H9 (cell line): ENCODE data around the gene FAM180A. TPM values are rescaled to one million over a fixed set of nuclear protein-coding genes. Genes with fewer than 3 reads are reported as not detected.
A peak's percentile ranks its signal among the peaks of the same experiment; 100 is the strongest.

Source experiments
- DNase-seq: peaks from one replicate; pipeline ENCODE4 v3.0.0-alpha.2; 2017
- H2AFZ ChIP-seq: one replicate; pipeline ENCODE4 v1.6.1; 2013; ENCODE audit warnings: mild to moderate bottlenecking, low read length, control low read depth, moderate library complexity
- H2AK5ac ChIP-seq: 2 replicates; pipeline ENCODE4 v1.6.1; 2013; ENCODE audit warnings: low read length, control low read depth, mixed read lengths; ENCODE audit not compliant: insufficient read length
- H2BK120ac ChIP-seq: one replicate; pipeline ENCODE4 v1.6.1; 2013; ENCODE audit warnings: low read depth, mild to moderate bottlenecking, low read length, control low read depth, inconsistent platforms; ENCODE audit not compliant: poor library complexity, severe bottlenecking
- H2BK12ac ChIP-seq: 2 replicates; pipeline ENCODE4 v1.6.1; 2013; ENCODE audit warnings: low read length, control low read depth, mixed read lengths, low read depth; ENCODE audit not compliant: insufficient read length
- H2BK15ac ChIP-seq: 2 replicates; pipeline ENCODE4 v1.6.1; 2013; ENCODE audit warnings: low read depth, low read length, control low read depth
- H2BK20ac ChIP-seq: one replicate; pipeline ENCODE4 v1.6.1; 2013; ENCODE audit warnings: low read depth, mild to moderate bottlenecking, low read length, control low read depth, inconsistent platforms; ENCODE audit not compliant: poor library complexity, severe bottlenecking
- H2BK5ac ChIP-seq: 2 replicates; pipeline ENCODE4 v1.6.1; 2013; ENCODE audit warnings: low read length, control low read depth, mixed read lengths; ENCODE audit not compliant: insufficient read length
- H3K14ac ChIP-seq: 2 replicates; pipeline ENCODE4 v1.6.1; 2013; ENCODE audit warnings: low read length, control low read depth; ENCODE audit not compliant: insufficient read depth
- H3K18ac ChIP-seq: 2 replicates; pipeline ENCODE4 v1.6.1; 2013; ENCODE audit warnings: low read depth, mild to moderate bottlenecking, mixed read lengths, low read length, control low read depth; ENCODE audit not compliant: insufficient read length
- H3K23ac ChIP-seq: 2 replicates; pipeline ENCODE4 v1.6.1; 2013; ENCODE audit warnings: low read length, control low read depth, mixed read lengths, low read depth; ENCODE audit not compliant: insufficient read length
- H3K23me2 ChIP-seq: 2 replicates; pipeline ENCODE4 v1.6.1; 2013; ENCODE audit warnings: low read depth, mild to moderate bottlenecking, mixed read lengths, low read length, control low read depth; ENCODE audit not compliant: insufficient read length, poor library complexity, severe bottlenecking
- H3K27ac ChIP-seq: 2 replicates; pipeline ENCODE4 v1.5.1; 2013; ENCODE audit warnings: low read length, control low read depth, mixed read lengths, low read depth; ENCODE audit not compliant: insufficient read length
- H3K27me3 ChIP-seq: 2 replicates; pipeline ENCODE4 v1.6.1; 2013; ENCODE audit warnings: low read length, control low read depth, inconsistent platforms; ENCODE audit not compliant: insufficient read depth
- H3K4ac ChIP-seq: 2 replicates; pipeline ENCODE4 v1.6.1; 2013; ENCODE audit warnings: low read depth, mild to moderate bottlenecking, control low read depth, inconsistent platforms, low read length, moderate library complexity
- H3K4me1 ChIP-seq: 2 replicates; pipeline ENCODE4 v1.6.1; 2013; ENCODE audit warnings: low read length, control low read depth, inconsistent platforms; ENCODE audit not compliant: insufficient read depth
- H3K4me2 ChIP-seq: 2 replicates; pipeline ENCODE4 v1.6.1; 2013; ENCODE audit warnings: low read length, control low read depth, mixed read lengths; ENCODE audit not compliant: insufficient read length, insufficient read depth
- H3K56ac ChIP-seq: 2 replicates; pipeline ENCODE4 v1.6.1; 2013; ENCODE audit warnings: low read depth, mild to moderate bottlenecking, mixed read lengths, low read length, control low read depth; ENCODE audit not compliant: insufficient read length
- H3K79me1 ChIP-seq: 2 replicates; pipeline ENCODE4 v1.6.1; 2013; ENCODE audit warnings: low read depth, mild to moderate bottlenecking, moderate library complexity, low read length, control low read depth, inconsistent platforms; ENCODE audit not compliant: insufficient read depth, poor library complexity, severe bottlenecking
- H3K79me2 ChIP-seq: 2 replicates; pipeline ENCODE4 v1.6.1; 2013; ENCODE audit warnings: low read length, control low read depth, inconsistent platforms; ENCODE audit not compliant: insufficient read depth
- H3K9ac ChIP-seq: 2 replicates; pipeline ENCODE4 v1.6.1; 2013; ENCODE audit warnings: low read length, control low read depth, mixed read lengths; ENCODE audit not compliant: insufficient read length; ENCODE audit errors: extremely low read depth
- H3K9me3 ChIP-seq: one replicate; pipeline ENCODE4 v1.6.1; 2013; ENCODE audit warnings: low read depth, low read length, inconsistent platforms; ENCODE audit not compliant: control insufficient read depth
- H3T11ph ChIP-seq: one replicate; pipeline ENCODE4 v1.6.1; 2013; ENCODE audit warnings: mild to moderate bottlenecking, low read length, control low read depth, inconsistent platforms
- H4K20me1 ChIP-seq: one replicate; pipeline ENCODE4 v1.6.1; 2013; ENCODE audit not compliant: control insufficient read depth, insufficient read length, insufficient read depth
- H4K5ac ChIP-seq: 2 replicates; pipeline ENCODE4 v1.6.1; 2013; ENCODE audit warnings: low read depth, mild to moderate bottlenecking, mixed read lengths, low read length, control low read depth; ENCODE audit not compliant: insufficient read length
- H4K8ac ChIP-seq: replicated peaks from 2 replicates; pipeline ENCODE4 v1.6.1; 2013; ENCODE audit warnings: low read length, control low read depth, mixed read lengths, low read depth; ENCODE audit not compliant: insufficient read length
- H4K91ac ChIP-seq: 2 replicates; pipeline ENCODE4 v1.6.1; 2013; ENCODE audit warnings: low read depth, mild to moderate bottlenecking, moderate library complexity, mixed read lengths, low read length, control low read depth; ENCODE audit not compliant: insufficient read length
- H3K27ac Mint-ChIP-seq, 3 experiments: 2 replicates in 2 of 3; 3 replicates in 1 of 3; pipeline ENCODE4 v1.8.0; 2020 to 2021; ENCODE audit warnings: mixed read lengths in 3 of 3, mild to moderate bottlenecking in 1 of 3, moderate library complexity in 1 of 3
- H3K27me3 Mint-ChIP-seq: 2 replicates; pipeline ENCODE4 v1.8.0; 2021; ENCODE audit warnings: low read depth, mild to moderate bottlenecking, moderate library complexity, mixed read lengths
- H3K36me3 Mint-ChIP-seq, 3 experiments: 2 replicates in 2 of 3; 3 replicates in 1 of 3; pipeline ENCODE4 v1.8.0; 2020 to 2021; ENCODE audit warnings: low read depth in 3 of 3, mixed read lengths in 3 of 3; ENCODE audit not compliant: insufficient read depth in 1 of 3
- H3K4me1 Mint-ChIP-seq, 2 experiments: 2 replicates each; pipeline ENCODE4 v1.8.0; 2020; ENCODE audit warnings: mixed read lengths in 2 of 2
- H3K4me3 Mint-ChIP-seq, 2 experiments: 2 replicates in 1 of 2; 3 replicates in 1 of 2; pipeline ENCODE4 v1.8.0; 2020 to 2021; ENCODE audit warnings: mild to moderate bottlenecking in 2 of 2, mixed read lengths in 2 of 2, moderate library complexity in 1 of 2
- H3K9me3 Mint-ChIP-seq, 2 experiments: 2 replicates in 1 of 2; 3 replicates in 1 of 2; pipeline ENCODE4 v1.8.0; 2020; ENCODE audit warnings: mild to moderate bottlenecking in 2 of 2, mixed read lengths in 2 of 2, moderate library complexity in 1 of 2
- CTCF ChIP-seq: fragments of 200-600 bp; sonication (generic); conservative IDR thresholded peaks from 3 replicates; pipeline ENCODE4 v1.8.0; 2021; ENCODE audit warnings: antibody characterized with exemption, mild to moderate bottlenecking
- WGBS: extraction: QIAGEN DNeasy Blood & Tissue Kit; methylation state at CpG from one replicate; pipeline ENCODE4 v1.1.7; 2013; ENCODE audit warnings: missing lambda C conversion rate, low lambda C conversion rate, mixed read lengths; ENCODE audit not compliant: insufficient read length; ENCODE audit errors: extremely low coverage; 5-methylcytosine and 5-hydroxymethylcytosine counted together
- total RNA-seq: library from RNA; stranded (reverse); gene quantifications from 2 replicates; pipeline ENCODE4 v1.2.1, GENCODE V29; 2021

Gene FAM180A
- total RNA-seq, 1 experiment from 2014 or later = not detected

DNA sequence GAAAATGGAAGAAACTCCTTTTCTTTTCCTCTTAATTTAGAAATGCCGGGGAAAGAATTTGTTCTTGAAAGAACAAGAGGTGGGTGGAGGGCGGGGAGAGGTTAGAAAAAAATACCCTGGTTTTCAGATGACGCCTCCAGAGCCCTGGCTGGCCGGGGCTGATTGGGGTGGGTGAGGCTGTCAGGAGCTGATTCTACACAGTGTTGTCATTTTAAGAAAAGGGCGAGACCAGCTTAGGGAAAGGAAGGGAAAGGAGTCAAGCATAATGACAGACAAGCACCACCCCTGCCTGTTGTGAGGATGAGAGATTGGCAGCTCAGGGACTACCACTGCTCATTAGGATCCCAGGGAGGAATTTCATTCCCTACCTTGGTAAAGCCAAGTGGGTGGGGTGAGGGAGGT lies 9.9 kb upstream of the FAM180A start:
- Histone ChIP-seq H2BK120ac (no peak overlapping the region), H3K79me1 (no peaks in the 10 kb centered on the region), H3K9me3 (no peaks in the 10 kb centered on the region), H2AFZ (no peak overlapping the region), H3T11ph (no peak overlapping the region), H3K23me2 (no peaks in the 10 kb centered on the region), H2BK20ac (no peak overlapping the region), H4K5ac (no peak overlapping the region), H3K4me1 (peaks cover 5% of the 10 kb centered on the region; the same call in 1 of the 2 replicates), H3K14ac (no peak overlapping the region), H4K8ac (no peak overlapping the region), H3K9ac (no peak overlapping the region), H3K27me3 (no peaks in the 10 kb centered on the region), H2BK15ac (no peak overlapping the region), H3K18ac (no peak overlapping the region), H2BK12ac (no peak overlapping the region), H3K4me2 (no peak overlapping the region), H3K79me2 (no peaks in the 10 kb centered on the region), H3K4ac (no peak overlapping the region), H3K27ac (no peak overlapping the region), H3K56ac (no peak overlapping the region), H4K20me1 (no peaks in the 10 kb centered on the region), H3K23ac (no peak overlapping the region), H4K91ac (no peak overlapping the region), H2AK5ac (no peak overlapping the region), H2BK5ac (no peak overlapping the region)
- TF ChIP-seq CTCF = no peak
- Mint-ChIP-seq H3K4me1 (peaks cover 28 to 55% of the 10 kb centered on the region in 2 experiments), H3K27ac (peak overlapping the region; percentile 36 to 79 (median 61); a peak in 4 of 7 replicates), H3K9me3 (peaks cover 11 to 15% of the 10 kb centered on the region in 2 experiments; a peak in 4 of 5 replicates), H3K27me3 (no peaks in the 10 kb centered on the region), H3K4me3 (no peak overlapping the region), H3K36me3 (peaks cover 3 to 10% (median 4%) of the 10 kb centered on the region in 3 experiments; a peak in 6 of 7 replicates)
- WGBS = no CpG with 5 or more reads among the region's 5 CpGs
- peak; percentile 44 for DNase-seq
